KG1 (cell line): ENCODE measurements around the gene CH25H.
"Not testable (repeated sequence)": the region's sequence is repeated elsewhere in the genome, so short reads cannot be mapped to it uniquely, and the experiment has no call there.

Source experiments
- DNase-seq: peaks from one replicate; lab custom pipeline; 2025; lab: John Stamatoyannopoulos, UW

CH25H gene

DNA sequence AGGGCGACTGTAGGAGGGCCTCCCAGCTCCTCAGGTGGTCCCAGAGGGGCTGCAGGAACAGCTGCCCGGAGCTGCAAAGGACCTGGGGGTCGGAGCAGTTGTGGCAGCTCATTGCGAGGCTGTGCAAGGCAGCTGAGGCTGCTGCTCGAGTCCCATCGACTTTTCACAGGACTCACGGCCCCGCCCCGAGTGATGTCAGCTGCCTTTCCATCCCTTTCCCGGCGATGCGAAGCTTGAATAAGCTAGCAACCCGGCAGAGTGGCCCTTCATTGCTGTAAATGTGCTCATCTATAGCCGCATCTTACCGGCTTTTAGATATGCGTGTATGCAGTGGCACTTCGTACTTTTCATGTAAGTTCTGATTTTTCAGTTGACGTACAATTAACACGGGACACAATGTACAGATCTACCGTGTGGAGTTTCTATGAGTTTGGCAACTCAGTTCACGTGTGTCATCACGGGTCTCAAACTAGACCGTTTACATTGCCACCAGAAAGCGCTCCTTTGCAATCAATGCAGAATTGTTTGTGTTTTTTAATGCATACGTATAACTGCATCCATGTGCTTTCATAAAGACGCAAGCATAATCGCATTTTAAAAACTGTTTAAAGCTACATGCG, at the start of gene CH25H:
Gene CH25H (minus strand): TSS at position 137 of the 620 bp plus-strand sequence. CDS start 25 bp downstream, at position 112.
- DNase-seq = no peak

GRCh38 chr10:89256340-89256739, 49.2 kb upstream of the CH25H start:
- DNase-seq = no peak

DNA sequence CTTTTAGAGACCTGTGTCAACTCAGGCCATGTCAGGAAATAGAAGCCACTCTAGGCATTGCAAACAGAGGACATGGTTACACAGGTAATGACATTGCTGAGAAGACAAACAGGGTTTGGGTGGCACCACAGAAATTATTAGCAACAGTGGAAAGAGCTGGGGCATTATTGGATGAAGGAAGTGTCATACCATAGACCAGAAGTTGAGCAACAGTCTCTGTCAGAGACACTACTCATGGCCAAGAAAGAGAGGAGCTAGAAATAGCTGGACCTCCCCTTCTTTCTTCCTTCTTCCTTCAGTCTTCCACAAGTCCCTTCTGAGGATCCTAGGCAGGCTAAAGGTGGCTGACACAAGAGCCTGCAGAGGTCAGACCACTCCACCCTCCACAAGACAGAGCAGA, 48.7 kb upstream of the CH25H start:
- no peak for DNase-seq

DNA sequence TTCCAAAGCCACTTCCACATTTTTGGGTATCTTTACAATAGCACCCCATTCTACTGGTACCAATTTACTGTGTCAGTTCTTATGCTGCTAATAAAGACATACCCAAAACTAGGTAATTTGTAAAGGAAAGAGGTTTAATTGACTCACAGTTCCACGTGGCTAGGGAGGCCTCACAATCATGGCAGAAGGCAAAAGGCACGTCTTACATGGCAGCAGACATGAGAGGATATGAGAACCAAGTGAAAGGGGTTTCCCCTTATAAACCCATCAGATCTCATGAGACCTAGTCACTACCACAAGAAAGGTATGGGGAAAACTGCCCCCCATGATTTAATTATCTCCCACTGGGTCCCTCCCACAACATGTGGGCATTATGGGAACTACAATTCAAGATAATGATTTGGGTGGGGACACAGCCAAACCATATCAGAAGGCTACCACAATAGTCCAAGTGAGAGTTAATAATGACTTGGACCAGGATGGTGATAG, 48.0 kb upstream of the CH25H start:
- not testable (repeated sequence) for DNase-seq

- DNase-seq = no peak
Measured at GRCh38 chr10:89252225-89252585, 45.1 kb upstream of the CH25H start.

GRCh38 chr10:89251409-89252224, 44.5 kb upstream of the CH25H start, which contains the start of gene LIPA:
Gene LIPA, minus strand, starts transcription at chr10:89251775. Its CDS starts 4,127 bp downstream, at chr10:89247648.
- DNase-seq = peak; percentile 89

- no peak for DNase-seq
Measured at GRCh38 chr10:89250865-89251408, 43.8 kb upstream of the CH25H start.

DNA sequence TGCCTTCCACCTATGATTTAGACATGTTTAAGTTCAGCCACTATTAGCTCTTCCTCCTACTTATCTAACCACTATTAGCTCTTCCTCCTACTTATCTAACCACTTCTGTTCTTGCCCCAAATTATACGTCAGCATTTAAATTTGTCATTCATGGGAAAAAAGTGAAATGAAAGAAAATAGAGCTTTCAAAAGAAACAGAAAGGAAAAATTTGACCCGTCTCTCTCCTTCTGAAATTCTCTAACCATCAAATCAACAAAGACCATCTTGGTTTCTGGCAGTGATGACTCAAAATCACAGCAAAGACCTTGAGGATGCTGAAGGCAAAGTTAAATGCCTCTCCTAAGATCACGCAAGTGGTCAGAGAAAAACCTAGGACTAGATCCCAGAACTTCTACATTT, 41.9 kb upstream of the CH25H start:
- DNase-seq = no peak

- DNase-seq = not testable (repeated sequence)
Measured at GRCh38 chr10:89247623-89248022, 40.5 kb upstream of the CH25H start.

GRCh38 chr10:89245802-89246201, 38.7 kb upstream of the CH25H start:
- DNase-seq = no peak

DNA sequence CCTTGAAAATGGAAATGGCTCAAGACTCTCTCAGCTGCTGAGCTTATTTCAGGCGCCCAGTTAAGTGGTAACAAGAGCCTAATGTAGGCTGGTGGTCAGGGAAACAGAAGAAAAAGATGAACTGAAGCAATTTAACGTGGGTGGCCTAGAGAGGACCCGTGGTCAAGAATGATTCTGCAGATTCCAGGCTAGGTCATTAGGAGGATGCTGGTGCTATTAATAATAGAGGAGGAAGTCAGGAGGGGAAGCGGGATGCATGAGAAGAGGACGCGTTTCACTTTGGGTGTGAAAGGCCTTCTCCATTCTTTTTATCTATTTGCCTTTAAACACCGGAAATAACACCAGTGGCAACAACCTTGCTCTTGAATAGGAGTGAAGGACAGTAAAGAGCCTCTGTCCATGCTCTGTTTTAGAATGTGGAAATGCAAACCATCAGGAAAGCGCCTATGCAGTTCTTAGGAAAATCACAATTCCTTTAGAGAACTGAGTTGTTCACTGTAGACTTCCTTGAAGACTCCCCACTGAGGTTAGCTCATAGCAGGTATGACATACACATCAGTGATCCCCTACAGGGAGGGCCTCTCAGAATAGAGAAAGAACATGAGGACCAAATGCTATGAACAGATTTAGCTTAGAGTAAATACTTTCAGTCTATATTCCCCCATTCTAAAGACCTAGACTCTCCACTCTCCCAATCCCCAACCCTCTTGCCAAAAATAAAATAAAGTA, 35.9 kb upstream of the CH25H start:
- DNase-seq = no peak

DNA sequence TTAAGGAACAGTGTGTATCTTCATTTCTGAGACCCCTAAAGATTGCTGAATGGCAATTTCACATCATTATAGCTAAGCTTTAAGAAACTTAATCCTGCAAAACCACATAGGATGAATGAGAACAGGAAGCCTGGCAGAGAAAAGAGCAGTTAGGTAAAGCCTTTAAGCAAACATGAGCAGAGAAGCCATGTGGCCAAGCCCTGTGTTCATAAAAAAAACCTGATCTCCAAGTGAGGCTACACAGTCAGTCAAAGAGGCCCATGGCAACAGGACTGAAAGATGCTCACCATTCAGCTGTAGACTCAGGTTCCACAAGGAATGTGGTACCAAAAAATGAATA, 35.2 kb upstream of the CH25H start:
- no peak for DNase-seq

GRCh38 chr10:89241486-89242344, 34.6 kb upstream of the CH25H start:
- DNase-seq = no peak

DNA sequence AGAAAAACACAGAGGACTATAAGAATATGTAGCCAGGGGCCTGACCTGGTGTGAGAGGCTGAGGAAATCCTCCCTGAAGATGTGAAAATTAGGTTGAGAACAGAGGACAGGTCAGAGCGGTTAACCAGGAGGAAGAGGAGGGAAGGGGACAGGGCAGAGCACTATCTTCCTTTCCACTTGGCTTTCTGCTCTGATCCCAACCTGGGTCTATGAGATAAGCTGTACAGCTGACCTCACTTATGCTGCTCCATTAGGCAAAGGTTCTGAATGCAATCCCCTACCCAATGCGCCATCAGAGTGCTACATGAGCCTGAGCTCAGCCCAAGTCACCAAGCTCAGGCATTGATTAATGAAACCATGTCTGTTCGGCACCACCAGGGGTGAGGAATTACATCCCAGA, 33.9 kb upstream of the CH25H start:
- no peak for DNase-seq

- no peak for DNase-seq
Measured at GRCh38 chr10:89240519-89240918, 33.4 kb upstream of the CH25H start.

GRCh38 chr10:89238956-89239644, 32.0 kb upstream of the CH25H start:
- DNase-seq = no peak

DNA sequence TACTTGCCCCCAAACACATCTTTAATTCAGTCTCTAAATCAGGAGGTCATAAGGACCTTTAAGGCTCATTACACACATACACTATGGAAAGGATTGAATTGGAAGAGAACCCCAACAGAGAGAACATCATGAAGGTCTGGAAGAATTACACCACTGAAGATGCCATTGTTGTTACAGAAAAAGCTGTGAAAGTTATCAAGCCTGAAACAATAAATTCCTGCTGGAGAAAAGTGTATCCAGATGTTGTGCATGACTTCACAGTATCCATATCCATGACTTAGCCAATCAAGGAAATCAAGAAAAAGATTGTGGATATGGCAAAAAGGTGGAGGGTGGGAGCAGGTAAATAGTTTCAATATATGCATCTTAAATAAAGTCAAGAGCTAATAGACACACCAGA, 30.7 kb upstream of the CH25H start:
- no peak for DNase-seq

DNA sequence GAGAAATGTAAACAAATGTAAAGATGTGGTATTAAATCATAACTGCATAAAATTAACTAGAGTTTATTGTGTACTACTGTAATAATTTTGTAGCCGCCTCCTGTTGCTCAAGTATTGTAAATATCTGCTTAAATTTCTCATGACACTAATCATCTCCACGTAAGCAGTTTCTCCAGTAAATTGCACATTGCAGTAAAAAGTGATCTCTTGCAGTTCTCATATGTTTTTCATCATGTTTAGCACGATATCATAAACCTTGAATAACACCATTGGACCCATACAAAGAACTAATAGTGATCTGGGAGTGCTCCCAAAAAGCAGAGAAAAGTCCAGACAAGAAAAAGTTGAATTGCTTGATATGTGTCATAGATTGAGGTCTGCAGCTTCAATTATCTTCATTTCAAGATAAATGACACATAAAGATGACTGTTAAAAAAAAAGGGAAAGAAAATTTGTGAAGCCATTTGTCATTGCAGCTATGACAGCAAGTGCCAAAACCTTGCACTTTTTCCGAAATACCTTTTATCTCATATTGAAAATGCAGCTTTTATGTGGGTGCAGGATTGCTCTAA, 29.2 kb upstream of the CH25H start:
- no peak for DNase-seq

DNA sequence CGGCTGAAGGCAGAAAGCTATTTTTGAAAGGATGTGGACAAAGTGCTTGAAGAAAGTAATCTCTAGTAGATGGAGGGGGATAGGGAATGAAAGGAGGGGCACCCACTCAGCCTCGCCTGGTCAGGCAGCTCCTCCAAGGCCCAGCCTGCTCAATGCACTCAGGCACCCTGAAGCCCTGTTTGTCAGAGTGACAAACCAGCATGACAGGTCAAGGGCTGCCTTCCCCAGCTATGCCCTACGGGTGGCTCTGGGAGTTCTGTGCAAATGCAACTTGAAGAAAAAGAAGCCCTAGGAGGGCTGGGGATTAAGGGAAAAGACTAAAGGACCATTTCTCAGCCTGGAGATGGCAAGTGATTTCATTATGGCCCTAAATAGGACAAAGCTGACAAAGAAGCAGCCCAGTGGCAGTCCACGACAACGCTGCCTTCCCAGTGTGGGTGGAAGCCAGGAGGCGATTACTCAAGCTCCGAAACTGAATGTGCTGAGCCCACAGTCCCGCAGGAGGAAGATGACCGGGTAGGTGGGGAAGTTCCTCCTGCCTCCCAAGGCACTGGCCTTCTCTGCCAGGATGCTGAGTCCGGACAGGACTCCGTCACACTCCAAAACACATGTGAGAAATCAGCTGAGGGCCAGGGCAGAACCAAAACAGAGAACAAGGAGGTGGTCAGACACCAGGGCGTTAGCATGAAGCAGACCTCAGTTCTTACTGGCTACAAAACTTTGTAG, 28.1 kb upstream of the CH25H start:
- DNase-seq = no peak

- DNase-seq = no peak
Measured at GRCh38 chr10:89233033-89233432, 25.9 kb upstream of the CH25H start.
